Measurements from ENCODE around the gene CARD11.
"Not testable (repeated sequence)": the region's sequence is repeated elsewhere in the genome, so short reads cannot be mapped to it uniquely, and the experiment has no call there.

Gene CARD11

GRCh38 chr7:2922866-2923265, 120.8 kb downstream of the CARD11 start:
- no peak for DNase-seq

DNA sequence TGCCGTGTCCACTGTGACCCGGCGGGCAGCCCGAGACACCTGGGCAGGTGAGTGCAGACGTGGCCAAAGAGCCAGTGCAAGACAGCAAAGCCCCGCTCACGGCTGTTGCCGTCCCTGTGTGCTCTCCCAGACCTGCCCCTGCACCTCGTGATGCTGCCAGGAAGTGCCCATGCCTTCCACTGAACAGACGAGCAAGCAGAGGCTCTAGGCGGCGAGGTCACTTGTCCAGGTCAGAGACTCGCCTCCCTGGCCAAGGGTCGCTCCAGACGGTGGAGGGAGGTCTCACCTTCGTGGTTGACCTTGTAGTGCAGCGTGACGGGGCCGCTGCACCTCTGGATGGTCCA, 121.3 kb downstream of the CARD11 start:
- DNase-seq: no peak

GRCh38 chr7:2921653-2922347, 121.9 kb downstream of the CARD11 start:
- DNase-seq: no peak

GRCh38 chr7:2920956-2921652, 122.6 kb downstream of the CARD11 start:
- DNase-seq: no peak

- DNase-seq: not testable (repeated sequence)
Measured at GRCh38 chr7:2920480-2920879, 123.2 kb downstream of the CARD11 start.

DNA sequence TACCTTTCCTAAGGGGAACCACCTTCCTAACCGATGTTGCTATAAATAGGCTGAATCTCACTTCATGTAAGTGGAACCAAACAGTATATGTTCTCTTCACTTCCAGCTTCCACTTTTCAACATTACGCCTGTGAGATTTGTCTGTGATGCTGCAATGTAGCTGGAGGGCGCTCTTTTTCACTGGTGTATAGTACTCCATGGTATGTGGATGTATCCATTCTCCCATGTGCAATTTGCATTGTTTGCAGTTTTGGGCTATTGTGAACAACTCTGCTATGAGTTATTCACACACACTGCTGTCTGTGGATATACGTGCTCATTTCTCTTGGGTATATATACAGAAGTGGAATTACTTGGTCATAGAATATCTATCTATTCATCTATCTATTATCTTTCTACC, 123.6 kb downstream of the CARD11 start:
- no peak for DNase-seq

GRCh38 chr7:2919256-2919655, 124.4 kb downstream of the CARD11 start:
- no peak for DNase-seq

GRCh38 chr7:2918406-2918805, 125.3 kb downstream of the CARD11 start:
- DNase-seq: no peak

- DNase-seq: no peak
Measured at GRCh38 chr7:2915023-2915422, 128.6 kb downstream of the CARD11 start.

DNA sequence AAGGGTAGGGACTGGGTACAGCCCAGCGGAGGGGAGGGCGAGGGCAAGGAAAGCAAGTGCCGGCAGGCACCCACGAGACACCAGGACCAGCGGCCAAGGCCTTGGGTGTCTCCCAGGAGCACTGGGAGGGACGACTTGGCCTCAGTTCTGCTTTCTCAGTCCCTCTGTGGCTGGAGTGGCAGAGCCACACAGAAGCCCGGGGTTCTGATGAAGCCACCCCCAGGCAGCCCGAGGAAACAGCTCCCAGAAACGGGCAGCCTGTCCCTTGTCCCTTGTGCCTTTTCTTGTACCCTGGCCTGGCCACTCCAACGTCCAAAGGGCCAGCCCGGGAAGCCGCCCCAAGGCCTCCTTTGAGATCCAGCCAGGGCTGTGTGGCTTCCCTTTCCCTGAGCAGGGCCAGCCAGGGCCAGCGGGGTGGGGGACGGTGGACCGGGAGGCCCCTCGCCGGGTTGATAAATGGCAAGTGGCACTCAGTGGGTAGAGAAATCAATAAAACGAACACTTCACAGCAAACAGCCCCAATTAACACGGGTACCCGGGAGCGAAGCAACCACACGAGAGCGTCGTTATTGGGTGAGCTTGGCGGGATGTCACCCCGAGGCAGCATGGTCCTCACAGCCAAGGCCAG, 129.8 kb downstream of the CARD11 start:
- no peak for DNase-seq

DNA sequence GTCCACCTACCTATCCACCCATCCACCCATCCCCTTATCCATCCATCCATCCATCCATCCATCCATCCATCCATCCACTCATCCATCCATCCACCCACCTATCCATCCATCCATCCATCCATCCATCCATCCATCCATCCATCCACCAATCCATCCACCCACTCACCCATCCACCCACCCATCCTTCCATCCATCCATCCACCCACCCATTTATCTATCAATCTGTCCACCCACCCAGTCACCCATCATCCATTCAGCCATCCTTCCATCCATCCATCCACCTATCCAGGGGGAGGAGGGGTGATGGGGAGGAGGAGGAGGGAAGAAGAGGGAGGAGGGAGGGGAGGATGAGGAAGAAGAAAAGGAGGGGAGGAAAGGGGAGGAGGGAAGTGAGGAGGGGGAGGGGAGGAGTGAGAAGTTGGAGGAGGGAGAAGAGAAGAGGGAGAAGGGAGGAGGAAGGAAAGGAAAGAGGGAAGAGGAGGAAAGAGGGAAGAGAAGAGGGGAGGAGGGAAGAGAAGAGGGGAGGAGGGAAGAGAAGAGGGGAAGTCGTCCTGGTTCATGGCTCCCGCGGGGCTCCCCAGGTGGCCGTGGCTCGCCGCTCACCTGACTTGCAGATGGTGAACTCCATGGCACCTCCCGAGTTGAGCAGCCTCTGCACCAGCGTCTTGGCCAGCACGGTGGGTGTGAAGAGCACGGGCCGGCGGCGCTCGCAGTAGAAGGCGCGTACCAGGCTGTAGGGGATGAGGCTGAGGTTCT, 130.8 kb downstream of the CARD11 start:
- no peak for DNase-seq

DNA sequence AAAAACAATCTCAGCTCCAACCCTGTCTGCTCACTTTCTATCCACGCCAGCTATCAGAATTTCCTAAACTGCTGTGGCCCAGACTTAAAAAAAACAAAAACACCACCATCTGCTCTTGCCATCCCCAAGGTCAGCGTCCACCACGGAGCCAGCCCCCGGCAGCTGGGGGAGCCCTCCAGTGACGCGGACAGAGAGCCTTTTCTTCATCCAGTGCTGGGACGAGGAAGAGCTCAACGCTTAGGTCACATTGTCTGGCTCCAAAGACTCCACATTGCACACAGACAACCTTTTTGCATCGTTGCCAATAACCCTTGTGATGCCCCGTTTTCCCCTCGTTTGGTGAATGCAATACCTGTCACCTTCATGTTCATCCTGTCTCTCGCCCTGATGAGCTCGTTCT, 132.2 kb downstream of the CARD11 start:
- DNase-seq: no peak

DNA sequence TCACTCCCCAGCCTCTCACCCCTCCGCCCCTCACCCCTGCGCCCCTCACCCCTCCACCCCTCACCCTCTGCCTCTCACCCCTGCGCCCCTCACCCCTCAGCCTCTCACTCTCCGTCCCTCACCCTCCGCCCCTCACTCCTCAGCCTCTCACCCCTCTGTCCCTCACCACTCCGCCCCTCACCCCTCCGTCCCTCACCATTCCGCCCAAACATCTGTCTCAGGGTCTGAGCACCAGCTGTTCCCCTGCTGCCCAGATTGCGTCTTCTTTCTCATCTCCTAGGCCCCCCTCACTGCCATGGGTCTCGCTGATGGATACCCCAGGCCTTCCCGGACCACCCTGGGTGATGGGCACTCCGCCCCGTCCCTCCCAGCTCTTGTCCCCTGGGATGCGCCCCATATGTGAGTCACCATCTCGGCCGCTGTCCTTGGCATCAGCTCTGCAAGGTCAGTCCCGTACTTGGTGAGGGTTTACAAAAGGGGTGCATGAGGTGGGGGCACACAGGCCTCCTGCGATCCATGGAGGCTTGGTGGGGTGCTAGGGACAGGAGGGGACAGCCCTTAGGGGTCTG, 134.1 kb downstream of the CARD11 start:
- no peak for DNase-seq

DNA sequence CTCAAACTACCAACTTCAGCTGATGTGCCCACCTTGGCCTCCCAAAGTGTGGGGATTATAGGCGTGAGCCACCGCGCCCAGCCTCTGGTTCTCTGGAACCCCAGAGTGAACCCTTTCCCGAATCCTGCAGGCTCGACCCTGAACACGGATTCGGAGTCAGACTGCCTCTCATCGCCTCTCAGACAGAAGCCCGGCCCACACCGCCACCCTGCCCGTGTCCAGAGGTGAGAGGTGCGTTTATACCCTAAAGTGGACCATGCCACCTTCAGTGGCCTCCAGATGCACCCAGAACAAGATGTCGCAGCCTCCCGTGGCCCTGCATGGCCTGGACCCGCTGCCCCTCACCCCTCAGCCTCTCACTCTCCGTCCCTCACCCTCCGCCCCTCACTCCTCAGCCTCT, 134.6 kb downstream of the CARD11 start:
- DNase-seq: no peak

DNA sequence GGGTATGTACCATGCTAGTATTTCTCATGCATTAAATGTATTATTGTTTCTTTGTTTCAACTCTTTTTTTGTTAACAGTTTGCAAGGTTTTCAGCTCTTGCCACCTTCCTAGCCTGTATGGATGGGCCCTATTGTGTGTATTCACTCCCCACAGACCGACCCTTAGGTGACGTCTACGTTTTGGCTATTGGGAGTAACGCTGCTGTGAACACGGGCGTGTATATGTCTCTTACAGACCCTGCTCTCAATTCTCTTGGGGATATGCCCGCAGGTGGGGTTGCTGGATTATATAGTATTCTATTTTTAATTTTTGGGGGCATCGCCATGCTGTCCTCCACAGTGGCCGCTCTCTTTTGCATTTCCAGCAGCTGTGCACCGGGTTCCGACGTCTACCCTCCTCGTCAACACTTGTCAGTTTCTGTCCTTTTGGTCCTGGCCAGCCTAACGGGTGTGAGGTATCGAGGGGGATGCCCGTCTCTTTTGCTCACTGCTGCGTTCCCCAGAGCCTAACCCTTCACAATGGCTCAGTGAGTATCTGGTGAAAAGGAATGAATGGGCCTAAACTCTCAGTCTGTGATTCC, 135.5 kb downstream of the CARD11 start:
- no peak for DNase-seq

- no peak for DNase-seq
Measured at GRCh38 chr7:2906197-2906931, 137.3 kb downstream of the CARD11 start.

GRCh38 chr7:2905500-2905899, 138.2 kb downstream of the CARD11 start:
- DNase-seq: no peak

DNA sequence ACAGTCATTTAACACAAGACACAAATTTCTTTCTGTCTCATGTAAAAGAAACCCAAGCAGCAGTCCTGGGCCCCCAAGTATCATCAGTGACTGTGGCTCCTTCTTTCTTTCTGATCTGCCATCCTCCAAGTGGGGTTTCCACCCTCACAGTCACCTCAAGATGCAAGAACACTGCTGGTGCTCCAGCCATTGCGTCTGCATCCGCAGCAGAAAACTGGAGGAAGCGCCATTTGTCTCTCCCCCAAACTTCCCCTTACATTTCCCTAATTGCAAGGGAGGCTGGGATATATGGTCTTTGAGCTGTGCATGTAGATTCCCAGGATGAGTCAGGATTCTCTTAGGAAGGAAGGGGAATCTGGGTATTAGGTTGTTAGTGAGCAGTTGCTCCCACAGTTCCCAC, 138.6 kb downstream of the CARD11 start:
- DNase-seq: no peak

GRCh38 chr7:2904202-2904601, 139.5 kb downstream of the CARD11 start:
- no peak for DNase-seq

GRCh38 chr7:2903682-2904162, 139.9 kb downstream of the CARD11 start:
- DNase-seq: no peak

DNA sequence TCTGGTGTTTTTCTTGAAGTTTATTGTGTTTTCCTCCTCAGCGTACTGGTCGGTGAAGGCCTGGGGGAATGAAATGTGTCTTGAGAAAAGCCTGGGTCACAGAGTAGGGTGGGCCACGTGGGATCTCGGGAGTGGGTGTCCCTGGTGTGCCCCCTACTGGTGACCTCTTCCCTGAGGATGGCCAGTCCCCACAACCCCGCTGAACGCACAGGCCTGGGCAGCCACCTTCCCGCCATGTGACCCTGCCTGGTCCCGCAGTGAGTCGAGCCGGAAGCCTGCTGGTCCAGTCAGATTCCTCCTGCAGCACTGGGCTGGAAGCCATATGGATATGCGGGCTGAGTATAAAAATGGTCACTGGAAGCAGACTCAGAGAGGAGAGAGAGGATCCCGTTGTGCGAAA, 146.6 kb downstream of the CARD11 start:
- DNase-seq: no peak

DNA sequence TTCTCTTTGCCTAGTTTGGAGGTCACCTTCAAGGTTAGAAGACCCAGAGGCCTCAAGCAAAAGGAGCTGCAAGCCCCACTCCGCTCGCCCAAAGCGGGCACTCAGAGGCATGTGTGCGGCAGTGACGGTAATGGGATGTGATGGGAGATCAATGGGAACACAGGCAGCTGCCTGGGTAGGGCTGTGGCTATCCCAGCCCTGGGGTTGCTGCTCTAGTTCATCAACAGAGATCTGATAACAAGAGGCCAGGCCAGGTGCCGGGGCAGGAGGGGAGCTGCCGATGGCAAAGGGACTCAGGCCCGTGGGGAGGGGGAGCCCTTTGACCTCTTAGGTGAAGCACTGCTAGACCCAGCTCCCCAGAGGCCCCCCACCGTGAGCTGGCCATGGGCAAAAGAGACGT, 147.5 kb downstream of the CARD11 start:
- DNase-seq: no peak

Data from AML-193 (cell line).